Globus pallidus (tissue), 1 donor: ENCODE data around the gene OR2T34.
A peak's percentile ranks its signal among the peaks of the same experiment; 100 is the strongest.
"Not testable (repeated sequence)": the region's sequence is repeated elsewhere in the genome, so short reads cannot be mapped to it uniquely, and the experiment has no call there.

ENCODE experiments used
- DNase-seq: peaks from one replicate; pipeline ENCODE4 v3.0.0-alpha.2; 2015; ENCODE audit warnings: low spot score

The OR2T34 gene, protein sequence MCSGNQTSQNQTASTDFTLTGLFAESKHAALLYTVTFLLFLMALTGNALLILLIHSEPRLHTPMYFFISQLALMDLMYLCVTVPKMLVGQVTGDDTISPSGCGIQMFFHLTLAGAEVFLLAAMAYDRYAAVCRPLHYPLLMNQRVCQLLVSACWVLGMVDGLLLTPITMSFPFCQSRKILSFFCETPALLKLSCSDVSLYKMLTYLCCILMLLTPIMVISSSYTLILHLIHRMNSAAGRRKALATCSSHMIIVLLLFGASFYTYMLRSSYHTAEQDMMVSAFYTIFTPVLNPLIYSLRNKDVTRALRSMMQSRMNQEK

GRCh38 chr1:248574657-248575056 is at the start of gene OR2T34:
OR2T34 (minus strand) TSS chr1:248574757; CDS start chr1:248574757, 0 bp downstream.
- not testable (repeated sequence) for DNase-seq

DNA sequence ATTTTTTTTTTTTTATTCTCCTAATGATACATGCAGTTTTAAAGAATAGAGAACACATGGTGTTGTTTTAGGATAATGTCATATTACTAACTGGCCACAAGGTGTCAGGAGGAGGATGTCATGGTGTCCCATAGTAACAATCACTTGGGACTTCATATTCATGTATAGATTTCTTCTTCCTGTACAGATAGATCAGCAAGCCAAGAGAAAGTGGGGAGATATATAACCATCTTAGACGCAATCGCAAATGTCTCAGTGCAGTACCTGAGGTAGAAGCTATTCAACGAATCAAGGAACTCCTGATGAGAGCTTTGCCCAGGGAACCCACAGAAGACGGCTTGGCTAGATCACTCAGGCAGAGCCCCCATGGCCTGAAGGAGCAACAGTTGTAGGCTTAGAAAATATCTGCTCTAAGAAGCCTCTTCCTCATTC is 48.0 kb upstream of the OR2T34 start:
- DNase-seq, result peak; percentile 13

GRCh38 chr1:248621770-248622169 is 47.2 kb upstream of the OR2T34 start:
- DNase-seq, result no peak

GRCh38 chr1:248618878-248619277 is 44.3 kb upstream of the OR2T34 start:
- peak; percentile 53 for DNase-seq

DNA sequence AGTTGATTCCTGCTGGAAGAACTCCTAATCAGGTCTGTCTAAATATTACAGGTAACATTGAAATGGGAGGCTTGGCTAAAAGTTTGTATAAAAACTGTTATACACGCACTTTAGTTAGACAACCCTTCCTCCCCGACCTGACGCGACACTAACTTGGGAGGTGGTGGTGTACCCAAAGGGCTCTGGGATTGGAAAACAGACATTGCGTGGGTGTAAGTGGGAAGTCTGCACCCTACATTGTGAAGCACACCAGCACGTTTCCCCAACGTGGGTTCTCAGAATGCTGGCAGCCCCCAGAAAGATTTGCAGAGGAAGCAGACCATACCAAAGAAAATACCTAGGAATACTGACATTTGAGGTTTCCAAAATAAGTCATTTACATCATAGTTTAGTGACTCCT is 43.6 kb upstream of the OR2T34 start:
- DNase-seq, result no peak

DNA sequence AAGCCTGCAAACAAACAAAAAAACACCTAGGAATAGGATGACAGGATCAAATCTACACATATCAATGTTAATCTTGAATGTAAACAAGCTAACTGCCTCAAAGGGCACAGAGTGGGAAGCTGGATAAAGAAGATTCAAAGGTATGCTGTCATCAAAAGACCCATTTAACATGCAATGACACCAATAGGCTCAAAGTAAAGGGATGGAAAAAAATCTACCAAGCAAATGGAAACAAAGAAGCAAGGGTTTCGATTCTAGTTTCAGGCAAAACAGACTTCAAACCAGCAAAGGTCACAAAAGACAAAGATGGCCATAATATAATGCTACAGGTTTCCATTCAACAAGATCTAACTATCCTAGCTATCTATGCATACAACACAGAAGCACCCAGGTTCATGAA is 39.2 kb upstream of the OR2T34 start:
- DNase-seq, result no peak

- DNase-seq, result no peak
Measured at GRCh38 chr1:248611883-248612414, 37.4 kb upstream of the OR2T34 start.

- no peak for DNase-seq
Measured at GRCh38 chr1:248610301-248610700, 35.7 kb upstream of the OR2T34 start.

GRCh38 chr1:248599396-248599795 is 24.8 kb upstream of the OR2T34 start:
- no peak for DNase-seq

DNA sequence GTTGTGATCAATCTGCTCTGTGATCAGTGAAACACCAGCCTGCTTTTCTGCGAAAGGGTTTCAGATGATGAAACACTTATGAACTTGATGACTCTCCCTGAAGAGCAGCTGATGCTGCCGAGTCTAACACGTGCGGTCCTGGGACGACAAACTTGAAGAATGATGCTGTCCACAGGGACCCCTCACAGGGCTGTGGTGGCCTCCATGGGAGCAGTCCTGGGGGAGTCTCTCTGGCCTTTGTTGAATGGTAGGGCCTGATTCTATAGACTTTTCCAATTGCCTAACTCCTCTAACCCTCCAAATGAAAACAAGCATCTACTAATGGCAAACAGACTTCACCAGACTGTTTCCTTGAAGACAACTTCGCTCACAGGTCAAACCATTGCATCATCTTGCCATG is 23.0 kb upstream of the OR2T34 start, which contains the start of gene OR2T10:
OR2T10 (minus strand) TSS at position 112 of the 400 bp plus-strand sequence. CDS start 3,932 bp downstream, outside the sequence.
- no peak for DNase-seq

DNA sequence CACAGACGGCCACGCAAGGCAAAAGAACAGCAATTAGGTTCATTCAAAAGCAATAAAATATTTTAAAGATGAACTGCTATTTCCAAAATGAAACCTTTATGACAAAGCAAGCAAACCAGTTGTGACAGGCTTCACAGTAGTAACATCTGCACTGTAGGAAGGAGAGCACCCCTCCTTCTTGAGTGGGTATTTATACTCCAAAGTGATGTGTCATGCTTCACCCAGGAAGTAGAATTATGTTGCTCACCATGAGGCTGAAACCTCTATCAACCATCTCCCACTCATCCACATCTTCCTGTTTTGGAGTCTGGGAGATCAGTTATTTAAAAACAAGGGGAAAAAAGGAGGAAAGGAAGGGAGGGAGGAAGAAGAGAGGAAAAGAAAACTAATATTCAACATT is 22.1 kb upstream of the OR2T34 start:
- no peak for DNase-seq

DNA sequence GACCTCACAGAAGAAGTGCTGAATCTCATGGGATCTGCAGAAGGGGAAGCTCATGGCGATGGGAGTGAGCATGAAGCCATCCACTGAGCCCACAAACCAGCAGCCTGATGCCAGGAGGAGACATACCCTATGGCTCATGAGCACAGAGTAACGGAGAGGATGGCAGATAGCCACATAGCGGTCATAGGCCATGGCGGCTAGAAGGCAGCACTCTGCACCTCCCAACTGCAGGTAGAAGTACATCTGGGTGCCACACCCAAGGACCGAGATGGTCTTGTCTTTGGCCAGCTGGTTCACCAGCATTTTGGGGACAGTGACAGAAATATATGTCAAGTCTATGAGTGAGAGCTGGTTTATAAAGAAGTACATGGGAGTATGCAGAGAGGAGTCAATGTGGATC is 18.7 kb upstream of the OR2T34 start:
- DNase-seq, result no peak

DNA sequence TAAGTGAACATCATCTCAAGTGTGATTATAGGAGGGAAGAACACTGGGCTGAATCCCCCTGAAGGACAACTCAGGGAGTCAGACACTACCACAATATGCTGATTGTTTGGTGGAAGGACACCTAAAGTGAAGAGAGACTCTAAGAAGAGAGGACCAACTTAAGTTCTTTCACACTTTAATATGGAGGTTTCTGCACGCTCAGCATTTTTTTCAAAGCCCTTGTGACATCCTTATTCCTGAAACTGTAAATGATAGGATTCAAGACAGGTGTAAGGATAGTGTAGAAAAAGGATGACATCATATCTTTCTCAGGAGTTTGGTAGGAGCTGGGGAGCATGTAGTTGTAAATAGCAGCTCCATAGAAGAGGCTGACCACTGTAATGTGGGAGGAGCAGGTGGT is 18.1 kb upstream of the OR2T34 start:
- no peak for DNase-seq

DNA sequence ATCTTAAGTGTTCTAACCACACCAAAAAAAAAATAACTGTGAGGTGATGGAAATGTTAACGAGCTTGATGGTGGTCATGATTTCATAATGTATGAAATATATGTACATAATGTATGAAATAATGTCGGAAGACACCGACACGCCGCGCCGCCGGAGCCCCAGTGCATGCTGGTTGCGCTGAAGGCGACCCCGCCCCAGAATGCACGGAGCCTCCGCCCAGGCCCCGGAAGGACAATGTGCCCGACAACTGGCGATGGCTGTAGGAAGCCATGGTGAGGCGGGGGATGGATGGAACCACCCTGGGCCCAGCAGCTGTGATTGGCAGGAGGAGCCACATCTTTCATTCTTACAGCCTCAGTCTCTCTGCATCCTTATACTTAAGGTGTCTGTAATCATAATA is 15.5 kb upstream of the OR2T34 start:
- no peak for DNase-seq

GRCh38 chr1:248589334-248589733 is 14.8 kb upstream of the OR2T34 start:
- no peak for DNase-seq

DNA sequence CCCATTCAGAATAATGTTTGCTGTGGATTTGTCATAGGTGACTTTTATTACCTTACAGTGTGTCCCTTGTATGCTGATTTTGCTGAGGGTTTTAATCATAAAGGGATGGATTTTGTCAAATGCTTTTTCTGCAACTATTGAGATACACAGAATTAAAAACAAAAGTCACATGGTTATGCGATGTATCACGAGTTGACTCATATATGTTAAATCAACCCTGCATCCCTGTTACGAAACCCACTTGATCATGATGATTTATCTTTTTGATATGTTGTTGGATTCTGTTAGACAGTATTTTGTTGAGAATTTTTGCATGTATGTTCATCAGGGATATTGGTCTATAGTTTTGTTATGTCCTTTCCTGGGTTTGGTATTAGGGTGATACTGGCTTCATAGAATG is 10.7 kb upstream of the OR2T34 start:
- no peak for DNase-seq

GRCh38 chr1:248576260-248576980 is 1.9 kb upstream of the OR2T34 start:
- no peak for DNase-seq

- DNase-seq, result not testable (repeated sequence)
Measured at GRCh38 chr1:248573856-248574255, 701 bp downstream of the OR2T34 start.

DNA sequence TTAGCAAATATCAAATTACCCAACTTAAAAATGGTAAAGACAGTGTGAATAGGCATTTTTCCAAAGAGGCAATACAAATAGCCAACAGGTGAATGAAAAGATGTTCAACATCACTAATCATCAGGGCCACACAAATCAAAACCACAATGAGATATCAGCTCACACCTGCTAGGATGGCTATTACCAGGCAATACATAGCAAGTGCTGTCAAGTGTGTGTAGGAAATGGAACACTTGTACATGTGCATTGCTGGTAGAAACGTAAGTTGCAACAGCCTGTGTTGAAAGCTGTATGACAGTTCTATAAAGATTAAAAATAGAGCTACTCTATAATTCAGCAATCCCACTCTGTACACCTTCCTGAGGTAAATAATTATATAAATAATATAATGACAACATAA is 2.5 kb downstream of the OR2T34 start:
- DNase-seq, result not testable (repeated sequence)

DNA sequence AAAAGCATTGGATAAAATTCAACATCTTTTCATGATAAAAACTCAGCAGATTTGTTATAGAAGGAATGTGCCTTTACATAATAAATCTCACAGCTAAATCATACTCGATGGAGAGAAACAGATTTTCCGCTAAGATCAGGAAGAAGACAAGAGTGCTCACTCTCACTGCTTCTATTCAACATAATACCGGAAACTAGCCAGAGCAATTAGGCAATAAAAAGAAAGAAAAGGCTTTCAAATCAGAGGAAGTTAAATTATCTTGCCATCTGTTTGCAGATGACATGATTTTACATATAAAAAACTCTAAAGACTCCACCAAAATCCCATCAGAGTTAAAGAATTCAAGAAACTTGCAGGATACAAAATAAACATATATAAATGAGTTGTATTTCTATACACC is 3.7 kb downstream of the OR2T34 start:
- not testable (repeated sequence) for DNase-seq

DNA sequence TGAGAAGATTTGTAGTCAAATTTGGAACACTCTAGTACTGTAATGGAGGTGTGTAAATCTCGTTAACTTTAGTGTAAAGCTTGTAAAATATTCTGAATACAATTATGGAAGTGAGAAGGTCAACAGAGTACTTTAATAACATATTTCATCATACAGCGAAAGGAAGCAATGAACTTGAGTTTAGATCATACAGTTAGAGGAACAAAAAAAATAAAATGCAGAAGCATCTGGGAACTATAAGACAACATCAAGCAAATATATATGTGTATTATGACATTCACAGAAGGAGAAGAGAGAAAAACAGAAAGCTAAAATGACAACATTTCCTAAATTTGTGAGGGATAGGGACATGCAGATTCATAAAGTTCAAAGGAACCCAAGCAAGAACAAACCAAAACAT is 5.5 kb downstream of the OR2T34 start:
- not testable (repeated sequence) for DNase-seq

- not testable (repeated sequence) for DNase-seq
Measured at GRCh38 chr1:248565530-248566373, 8.8 kb downstream of the OR2T34 start.
